Iris pigment epithelial cell (primary cell): ENCODE data around the gene EPN2.
"Not testable (repeated sequence)": the region's sequence is repeated elsewhere in the genome, so short reads cannot be mapped to it uniquely, and the experiment has no call there.

Experiments used
- DNase-seq: peaks from one replicate; pipeline ENCODE4 v3.0.0-alpha.2; 2011; ENCODE audit warnings: low read depth

EPN2 gene

GRCh38 chr17:19345486-19346350 lies 108.6 kb downstream of the EPN2 start:
- no peak for DNase-seq

DNA sequence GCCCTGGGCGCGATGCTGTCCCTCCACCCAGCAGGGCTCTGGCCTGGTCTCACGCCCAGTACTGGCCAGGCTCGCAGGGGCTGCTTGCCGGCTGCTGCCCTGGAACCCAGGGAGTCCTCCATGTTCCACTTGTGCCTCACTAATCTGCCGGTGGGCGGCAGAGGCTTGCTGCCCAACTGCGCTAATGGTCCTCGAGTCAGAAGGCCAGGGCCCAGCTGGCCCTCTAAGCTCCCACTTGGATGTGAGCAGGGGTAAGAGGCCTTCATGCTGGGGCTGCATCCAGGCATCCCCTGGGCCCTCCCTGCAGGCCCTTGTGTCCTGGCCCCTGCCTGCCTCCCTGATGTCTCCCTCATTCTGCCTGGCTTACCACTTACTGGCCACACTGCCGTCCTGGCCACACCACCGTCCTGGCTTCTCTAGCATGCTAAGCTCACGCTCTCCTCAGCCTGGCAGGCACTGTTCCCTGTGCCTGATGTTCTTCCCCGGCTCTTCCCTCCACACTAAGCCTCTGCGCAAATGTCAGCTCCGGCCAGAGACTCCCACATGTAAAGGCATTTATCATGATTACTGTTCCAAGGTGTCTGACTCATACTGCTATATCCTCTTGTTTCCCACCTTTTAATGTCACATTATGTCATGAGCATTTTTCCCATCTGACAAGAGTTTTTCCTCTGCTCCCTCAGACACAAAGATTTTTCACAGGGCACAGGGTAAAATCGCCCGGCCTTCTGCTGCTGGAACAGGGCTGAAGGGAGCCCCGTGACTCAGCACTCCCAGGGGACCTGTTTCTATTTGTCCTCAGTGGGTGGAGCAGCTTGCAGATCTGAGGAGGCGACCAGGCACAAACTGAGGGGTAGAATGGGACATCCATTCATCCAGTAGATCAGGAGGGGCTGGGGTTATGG lies 109.4 kb downstream of the EPN2 start:
- DNase-seq, result peak; percentile 84

DNA sequence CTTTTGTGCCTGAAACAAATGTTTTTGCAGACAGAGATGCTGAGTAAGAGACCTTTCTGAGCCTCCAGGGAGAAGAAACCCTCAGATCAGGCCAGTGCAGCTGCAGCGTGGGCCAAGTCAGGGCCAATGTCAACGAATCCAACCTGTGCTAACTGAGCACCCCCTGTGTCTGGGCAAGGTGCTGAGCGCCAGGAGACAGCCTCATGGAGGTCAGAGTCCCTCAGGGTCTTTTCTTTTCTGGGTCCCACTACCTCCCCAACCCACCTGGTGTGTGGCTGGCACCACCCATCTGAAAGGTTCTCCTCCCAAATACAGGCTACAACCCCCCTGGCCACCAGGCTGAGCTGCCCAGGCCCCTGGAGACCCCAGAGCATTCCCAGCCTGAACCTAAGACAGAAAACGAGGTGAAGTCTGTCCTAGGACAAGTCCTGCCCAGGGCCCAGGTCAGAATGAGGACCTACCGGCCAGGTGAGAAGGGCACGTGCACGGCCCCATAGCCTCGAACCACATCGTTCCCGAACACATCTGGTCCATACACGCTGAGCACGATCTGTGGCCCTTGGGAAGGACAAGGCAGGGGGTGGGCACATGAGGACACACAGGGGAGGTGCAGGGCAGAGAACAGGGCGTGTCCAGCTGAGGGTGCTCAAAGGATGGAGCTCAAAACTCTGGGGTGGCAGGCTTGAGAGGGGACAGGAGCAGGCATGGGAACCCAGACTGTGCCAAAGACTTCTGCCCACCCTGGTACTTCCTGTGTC lies 110.3 kb downstream of the EPN2 start:
- no peak for DNase-seq

DNA sequence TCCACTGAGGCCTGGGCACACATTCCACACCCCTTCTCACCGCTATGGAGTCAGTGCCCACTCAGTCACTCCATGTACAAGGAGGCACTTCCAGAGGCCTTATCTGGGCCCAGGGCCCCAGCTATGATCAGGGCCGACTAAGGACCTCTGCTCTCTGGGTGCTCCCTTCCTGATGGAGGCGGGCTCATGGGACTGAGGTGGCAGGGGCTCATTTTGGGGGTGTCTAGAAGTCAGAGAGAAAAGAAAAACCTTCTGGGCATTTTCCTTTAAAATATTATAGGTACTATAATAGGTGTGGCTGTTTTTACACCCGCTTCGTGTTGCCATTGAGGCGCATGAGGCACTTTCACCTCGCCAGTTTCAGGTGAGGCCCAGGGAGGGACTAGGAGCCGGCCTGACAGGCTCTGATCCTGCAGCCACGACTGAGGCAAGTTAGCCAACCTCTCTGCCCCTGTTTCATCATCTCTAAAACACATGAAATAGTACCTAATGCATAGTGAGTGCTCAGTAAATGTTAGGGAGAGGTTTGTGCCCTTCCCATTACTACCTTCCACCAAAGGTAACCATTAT lies 111.0 kb downstream of the EPN2 start:
- no peak for DNase-seq

DNA sequence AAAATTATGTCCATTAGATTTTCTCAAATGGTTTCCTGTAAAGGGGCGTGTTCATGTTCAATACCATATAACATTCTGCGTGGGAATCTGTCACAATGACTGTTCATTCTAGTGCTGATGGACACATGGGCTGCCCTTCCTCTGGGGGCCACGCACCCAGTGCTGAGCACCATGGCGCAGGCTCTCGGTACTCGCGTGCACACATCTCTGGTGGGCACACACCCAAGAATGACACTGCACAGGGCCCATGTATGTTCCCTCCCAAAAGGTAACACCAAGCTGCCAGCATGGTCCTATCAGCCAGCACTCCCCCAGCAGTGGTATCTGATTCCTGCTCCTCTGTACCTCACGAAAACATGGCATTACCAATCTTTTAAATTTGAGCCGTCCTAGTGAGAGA lies 111.6 kb downstream of the EPN2 start:
- DNase-seq, result no peak

GRCh38 chr17:19353401-19353800 lies 116.2 kb downstream of the EPN2 start:
- DNase-seq, result not testable (repeated sequence)

- DNase-seq, result no peak
These were observed 117.6 kb downstream of the EPN2 start for GRCh38 chr17:19354748-19355147.

- DNase-seq, result no peak
These were observed 120.2 kb downstream of the EPN2 start for GRCh38 chr17:19357351-19357750.

- DNase-seq, result no peak
These were observed 120.6 kb downstream of the EPN2 start for GRCh38 chr17:19357761-19358160.

GRCh38 chr17:19359151-19359550 lies 122.0 kb downstream of the EPN2 start:
- DNase-seq, result no peak

- no peak for DNase-seq
These were observed 122.7 kb downstream of the EPN2 start for GRCh38 chr17:19359856-19360255.

DNA sequence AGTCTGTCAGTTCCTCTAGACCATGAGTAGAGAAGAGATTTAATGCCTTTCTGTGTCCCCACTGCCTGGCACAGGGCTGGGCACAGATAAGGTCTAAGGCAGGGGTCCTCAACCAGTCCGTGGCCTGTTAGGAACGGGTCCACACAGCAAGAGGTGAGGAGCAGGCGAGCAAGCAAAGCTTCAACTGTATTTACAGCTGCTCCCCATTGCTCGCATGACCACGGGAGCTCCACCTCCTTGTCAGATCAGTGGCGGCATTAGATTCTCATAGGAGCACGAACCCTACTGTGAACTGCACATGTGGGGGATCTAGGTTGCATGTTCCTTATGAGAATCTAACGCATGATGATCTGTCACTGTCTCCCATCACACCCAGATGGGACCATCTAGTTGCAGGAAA lies 123.6 kb downstream of the EPN2 start:
- DNase-seq, result no peak

- no peak for DNase-seq
These were observed 124.2 kb downstream of the EPN2 start for GRCh38 chr17:19361326-19361725.

- DNase-seq, result no peak
These were observed 124.7 kb downstream of the EPN2 start for GRCh38 chr17:19361944-19362276.

DNA sequence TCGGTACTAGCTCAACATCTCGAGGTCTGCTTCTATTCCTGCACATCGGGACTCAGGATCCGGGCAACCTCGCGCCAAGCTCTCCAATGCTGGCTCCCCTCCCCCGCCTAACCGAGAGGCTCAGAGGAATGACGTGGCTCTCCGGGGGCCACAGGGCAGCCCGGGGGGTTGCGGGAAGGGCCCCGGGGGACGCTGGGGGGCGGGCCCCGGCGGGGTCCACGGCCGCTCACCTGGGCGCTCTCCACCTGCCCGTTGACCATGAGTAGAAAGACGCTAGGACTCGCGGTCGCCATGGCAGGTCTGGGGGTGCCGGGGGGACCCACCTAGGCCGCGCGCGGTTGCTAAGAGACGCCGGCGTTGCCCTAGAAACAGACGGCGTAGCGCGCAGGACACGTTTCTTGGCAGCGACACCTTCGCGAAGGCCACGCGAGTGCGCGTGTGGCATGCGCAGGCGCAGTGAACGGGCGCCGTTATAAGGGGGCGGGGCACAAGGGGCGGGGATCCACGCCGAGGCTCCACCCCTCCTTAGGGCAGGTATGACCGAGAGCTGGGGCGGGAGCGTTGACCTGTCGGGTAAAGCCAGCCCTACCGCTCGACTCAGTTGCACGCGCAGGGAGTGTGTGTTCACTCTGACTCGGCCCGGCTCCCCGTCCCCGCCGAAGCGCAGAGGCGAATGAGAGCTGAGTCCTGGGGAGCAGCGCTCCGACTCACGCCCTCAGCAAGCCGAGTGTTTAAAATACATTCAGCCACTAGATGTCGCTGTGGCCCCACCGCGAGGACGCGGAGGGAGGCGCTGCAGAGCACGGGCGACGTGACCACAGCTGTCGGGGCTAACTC lies 125.3 kb downstream of the EPN2 start, which contains the start of gene B9D1:
Gene B9D1 (minus strand): TSS at position 447 of the 837 bp plus-strand sequence. CDS start 154 bp downstream, at position 293.
- peak; percentile 86 for DNase-seq

DNA sequence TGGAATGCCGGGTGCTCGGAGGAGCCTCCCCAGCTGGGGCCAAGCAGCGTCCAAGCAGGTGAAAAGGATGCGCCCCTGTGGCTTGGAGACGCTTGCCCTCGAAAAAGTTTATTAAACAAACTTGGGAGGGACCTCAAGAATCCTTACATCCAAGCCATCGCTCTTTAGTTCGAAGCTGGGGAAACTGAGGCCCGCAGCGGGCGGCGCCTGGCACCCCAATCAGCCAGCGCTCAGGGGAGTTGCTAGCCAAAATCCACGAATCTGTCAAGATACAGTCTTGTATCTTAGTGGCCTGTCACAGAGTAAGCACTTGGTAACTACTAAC lies 125.9 kb downstream of the EPN2 start:
- no peak for DNase-seq

- DNase-seq, result no peak
These were observed 126.4 kb downstream of the EPN2 start for GRCh38 chr17:19363460-19364035.

GRCh38 chr17:19364699-19365498 lies 127.7 kb downstream of the EPN2 start:
- DNase-seq, result no peak

- DNase-seq, result no peak
These were observed 128.3 kb downstream of the EPN2 start for GRCh38 chr17:19365499-19365817.
